ENCODE measurements around the gene GATA3. TPM values are rescaled to one million over a fixed set of nuclear protein-coding genes. Genes with fewer than 3 reads are reported as not detected.
A peak's percentile ranks its signal among the peaks of the same experiment; 100 is the strongest.

Gene GATA3
- total and polyA plus RNA-seq, 9 of the 15 experiments (the other 6 are each of a cell fraction or from before 2014, with no cell fraction given): 0.01 to 0.24 (median 0.09) TPM; not detected in 6

GRCh38 chr10:8044908-8045725 lies 9.4 kb upstream of the GATA3 start:
- under 1% methylated on average over 26 of the region's 32 CpGs for WGBS (ENCODE audit: insufficient coverage, low coverage, missing lambda C conversion rate)
- Histone ChIP-seq H3K36me3 (ENCODE audit: control insufficient read depth, insufficient read depth, low read length) (no peaks in the 10 kb centered on the region), H3K79me2 (ENCODE audit: control insufficient read depth, insufficient read depth, low read length) (no peaks in the 10 kb centered on the region), H3K27me3 (ENCODE audit: control insufficient read depth in 2 of 2, insufficient read depth in 2 of 2, low read length in 2 of 2) (peaks cover 55 to 83% of the 10 kb centered on the region in 2 experiments), H3K9me3 (replicated peaks; ENCODE audit: control insufficient read depth, insufficient read depth, low read depth, low read length) (no peaks in the 10 kb centered on the region), H3K9ac (ENCODE audit: insufficient read depth in 1 of 2, low read depth in 2 of 2, low read length in 2 of 2) (no peak overlapping the region), H3K27ac (ENCODE audit: extremely low read depth, low read depth, low read length) (no peak overlapping the region), H2AFZ (ENCODE audit: low read depth, low read length) (no peak overlapping the region), H3K9me1 (ENCODE audit: control insufficient read depth, insufficient read depth, low read length) (no peaks in the 10 kb centered on the region), H4K20me1 (replicated peaks; ENCODE audit: control insufficient read depth, insufficient read depth, low read length) (0 out of 2 replicates have a peak, but pooled peaks cover 5% of the 10 kb centered on the region), H3K4me3 (no peak overlapping the region), H3K4me1 (replicated peaks in 1 of 2; ENCODE audit: control insufficient read depth in 2 of 2, insufficient read depth in 2 of 2, low read length in 2 of 2) (peaks cover 0 to 18% of the 10 kb centered on the region in 2 experiments; a peak in 2 of 5 replicates), H3K4me2 (ENCODE audit: insufficient read depth, low read length) (peak overlapping the region; percentile 21; the same call in 1 of the 2 replicates)
- in situ Hi-C loops (cut with MboI): no loop called here
- BruUV-seq (replicated peaks): no TSS peak
- intact Hi-C loops (cut with micrococcal nuclease): no loop called here
- CTCF ChIA-PET (ENCODE audit: low intra/inter-chr PET ratio): no interaction called here
- POLR2A ChIA-PET: interaction anchor here (0.7 kb wide), 1 partner anchor 125 kb away, joined by 3 read pairs; no protein-coding TSS in a partner anchor
- DNase-seq (ENCODE audit: extremely low read depth in 1 of 4, low spot score in 3 of 4) (peak in 3 of 4 experiments; percentile 13 to 28 (median 25)), ATAC-seq (peak; percentile 65), FAIRE-seq (no peak)
- TF ChIP-seq PKNOX1 (IDR thresholded peaks at IDR 0.05) (0 out of 2 replicates have a peak, but pooled peaks have one; percentile 7), RBM22 (IDR thresholded peaks at IDR 0.05; ENCODE audit: low read depth, low read length, poor library complexity, severe bottlenecking) (no peak), GABPA (tag; conservative IDR thresholded peaks at IDR 0.05; ENCODE audit: low read depth) (peak; percentile 45; the same call in 1 of the 2 replicates), ELF1 (tag; IDR thresholded peaks at IDR 0.05) (0 out of 2 replicates have a peak, but pooled peaks have one; percentile 49), HDAC8 (tag; IDR thresholded peaks at IDR 0.05) (no peak), EZH2 (IDR thresholded peaks at IDR 0.05; ENCODE audit: borderline replicate concordance, low read depth, low read length) (0 out of 2 replicates have a peak, but pooled peaks have one; percentile 50), CBX2 (IDR thresholded peaks at IDR 0.05; ENCODE audit: insufficient read depth, low read length, poor library complexity, severe bottlenecking) (no peak), CHD7 (IDR thresholded peaks at IDR 0.05; ENCODE audit: low read depth, low read length) (no peak)
